T-helper 9 cell (primary cell): ENCODE data around the gene NTF4.
"Not testable (repeated sequence)": the region's sequence is repeated elsewhere in the genome, so short reads cannot be mapped to it uniquely, and the experiment has no call there.

Experiments used
- DNase-seq: peaks from one replicate; pipeline ENCODE4 v3.0.0-alpha.2; 2020

Gene NTF4

DNA sequence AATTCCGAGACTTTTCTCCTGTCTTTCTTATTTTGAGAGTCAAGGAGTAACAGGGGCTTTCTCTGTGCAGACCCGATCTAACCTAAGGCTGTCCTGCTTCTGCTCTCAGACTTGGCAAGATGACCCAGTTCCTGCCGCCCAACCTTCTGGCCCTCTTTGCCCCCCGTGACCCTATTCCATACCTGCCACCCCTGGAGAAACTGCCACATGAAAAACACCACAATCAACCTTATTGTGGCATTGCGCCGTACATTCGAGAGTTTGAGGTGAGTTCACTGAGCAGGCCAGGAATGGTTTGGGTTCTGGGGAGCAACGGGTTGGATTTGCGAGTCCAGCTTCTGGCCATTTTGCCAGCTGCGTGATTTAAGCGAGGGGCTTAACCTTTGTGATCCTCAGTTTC is 21.7 kb upstream of the NTF4 start:
- DNase-seq, result no peak

DNA sequence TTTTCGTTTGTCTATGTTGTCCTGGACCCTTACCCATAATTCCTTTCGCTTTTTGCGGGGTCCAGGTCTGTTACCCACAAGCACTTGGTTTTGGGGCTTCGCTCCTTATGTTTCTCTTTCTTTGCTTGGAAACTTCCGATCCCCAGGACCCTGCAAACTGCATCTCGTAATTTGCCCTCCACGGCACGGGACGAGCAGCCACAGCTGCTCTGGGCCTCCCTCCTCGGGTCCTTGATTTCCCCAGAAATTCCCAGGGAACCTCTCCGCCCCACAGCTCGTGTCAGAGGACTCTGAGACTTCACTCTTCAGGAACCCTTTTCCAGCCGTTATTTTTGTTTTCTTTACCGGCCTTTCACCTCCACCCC is 21.2 kb upstream of the NTF4 start:
- DNase-seq, result no peak

DNA sequence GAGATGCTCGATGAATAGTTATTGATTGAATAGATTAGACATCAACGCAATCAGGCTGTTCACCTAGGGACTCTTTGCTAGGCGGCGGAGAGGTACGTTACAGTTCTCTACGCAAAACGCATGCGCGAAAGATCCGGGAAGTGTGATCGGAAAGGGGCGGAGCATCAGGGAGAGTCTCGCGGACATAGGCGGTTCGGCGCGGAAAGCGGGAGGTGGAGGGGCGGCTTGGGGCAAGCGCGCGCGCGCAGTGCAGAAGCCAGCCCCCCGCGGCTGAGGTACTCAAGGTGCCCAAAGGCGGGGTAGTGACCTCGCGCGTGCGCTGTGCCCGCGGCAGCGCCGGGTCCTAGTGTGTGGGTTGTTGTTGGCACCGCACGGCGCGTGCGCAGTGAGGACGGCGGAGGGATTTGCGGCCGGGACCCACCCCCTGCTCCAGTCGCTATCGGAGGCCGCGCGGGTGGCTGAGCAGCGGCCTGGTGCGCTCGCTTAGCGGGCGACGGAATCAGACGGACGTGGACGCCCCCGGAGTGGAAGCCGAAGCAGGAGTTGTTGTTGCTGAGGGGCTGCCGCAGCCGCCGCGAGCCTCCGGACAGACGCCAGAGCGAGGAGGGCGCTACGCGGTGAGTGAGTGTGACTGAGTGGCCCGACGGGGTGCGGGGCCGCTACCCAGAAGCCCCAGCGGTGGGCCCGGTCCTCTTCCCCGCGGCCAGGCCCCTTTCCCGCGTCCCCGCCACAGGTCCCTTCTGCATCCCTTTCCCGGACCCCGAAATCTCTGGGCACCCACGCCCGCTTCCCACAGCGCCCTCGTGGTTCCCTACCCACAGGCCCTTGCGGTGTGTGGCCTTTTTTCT is 20.6 kb upstream of the NTF4 start, which contains the start of gene SNRNP70:
TSS of gene SNRNP70 (plus strand) at position 432 of the 848 bp plus-strand sequence. CDS start 964 bp downstream, outside the sequence.
- DNase-seq, result peak; percentile 96

DNA sequence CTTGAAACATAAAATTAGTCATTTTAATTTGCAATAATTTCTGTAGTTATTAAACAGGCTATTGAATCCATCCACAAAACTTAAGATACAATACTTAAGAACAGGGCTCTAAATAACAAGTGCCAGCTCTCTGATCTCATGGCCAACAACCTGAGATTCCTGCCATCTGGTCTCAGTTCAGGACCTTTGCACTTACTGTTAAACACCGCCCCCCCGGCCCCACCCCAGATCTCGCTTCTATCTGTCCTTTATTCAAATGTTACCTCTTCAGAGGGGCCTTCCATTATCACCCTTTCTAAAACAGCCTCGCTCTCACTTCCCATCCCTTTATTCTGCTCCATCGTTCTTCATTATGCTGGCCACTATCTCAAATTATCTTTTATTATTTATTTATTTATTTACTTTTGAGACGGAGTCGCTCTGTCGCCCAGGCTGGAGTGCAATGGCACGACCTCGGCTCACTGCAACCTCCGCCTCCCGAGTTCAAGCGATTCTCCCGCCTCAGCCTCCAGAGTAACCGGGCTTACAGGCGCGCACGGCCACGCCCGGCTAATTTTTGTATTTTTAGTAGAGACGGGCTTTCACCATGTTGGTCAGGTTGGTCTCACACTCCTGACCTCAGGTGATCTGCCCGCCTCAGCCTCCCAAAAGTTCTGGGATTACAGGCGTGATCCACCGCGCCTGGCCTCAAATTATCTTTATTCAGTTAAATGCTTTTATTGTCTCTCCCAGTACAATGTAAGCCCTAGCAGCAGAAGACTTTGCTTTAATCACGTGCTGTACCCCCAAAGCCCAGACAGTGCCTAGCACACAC is 19.8 kb upstream of the NTF4 start:
- no peak for DNase-seq

DNA sequence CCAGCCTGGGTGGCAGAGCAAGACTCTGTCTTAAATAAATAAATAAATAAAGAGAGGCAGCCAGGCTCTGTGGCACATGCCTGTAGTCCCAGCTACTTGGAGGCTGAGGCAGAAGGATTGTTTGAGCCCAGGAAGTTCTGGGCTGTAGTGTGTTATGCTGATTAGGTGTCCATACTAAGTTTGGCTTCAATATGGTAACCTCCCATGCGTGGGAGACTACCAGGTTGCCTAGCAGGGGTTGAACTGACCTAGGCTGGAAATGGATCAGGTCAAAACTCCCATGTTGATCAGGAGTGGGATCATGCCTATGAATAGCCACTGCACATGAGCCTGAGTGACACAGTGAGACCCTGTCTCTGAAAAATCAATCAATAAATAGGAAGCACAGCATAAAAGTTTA is 16.7 kb upstream of the NTF4 start:
- DNase-seq, result no peak

DNA sequence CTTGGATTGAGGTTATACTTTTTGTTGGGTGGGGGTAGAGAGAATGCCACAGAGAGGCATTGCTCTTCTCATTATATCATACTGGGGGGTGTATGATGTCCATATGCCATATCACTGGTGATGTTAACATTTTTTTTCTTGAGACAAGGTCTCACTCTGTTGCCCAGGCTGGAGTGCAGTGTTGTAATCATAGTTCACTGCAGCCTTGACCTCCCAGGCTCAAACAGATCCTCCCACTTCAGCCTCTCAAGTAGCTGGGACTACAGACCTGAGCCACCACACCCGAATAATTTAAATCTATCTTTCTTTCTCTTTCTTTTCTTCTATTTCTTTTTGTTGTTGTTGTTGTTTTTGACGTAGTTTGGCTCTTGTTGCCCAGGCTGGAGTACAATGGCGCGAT is 15.8 kb upstream of the NTF4 start:
- DNase-seq, result no peak

DNA sequence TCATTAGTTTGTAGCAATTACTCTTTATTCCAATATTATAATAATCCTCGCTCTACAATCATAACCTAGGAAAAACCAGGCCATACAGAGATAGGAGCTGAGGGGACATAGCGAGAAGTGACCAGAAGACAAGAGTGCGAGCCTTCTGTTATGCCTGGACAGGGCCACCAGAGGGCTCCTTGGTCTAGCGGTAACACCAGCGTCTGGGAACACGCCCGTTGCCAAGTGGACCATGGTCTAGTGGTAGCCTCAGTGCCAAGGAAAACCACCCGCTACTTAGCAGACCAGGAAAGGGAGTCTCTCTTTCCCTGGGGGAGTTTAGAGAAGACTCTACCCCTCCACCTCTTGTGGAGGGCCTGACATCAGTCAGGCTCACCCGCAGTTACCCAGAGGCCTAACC is 10.3 kb upstream of the NTF4 start:
- not testable (repeated sequence) for DNase-seq

DNA sequence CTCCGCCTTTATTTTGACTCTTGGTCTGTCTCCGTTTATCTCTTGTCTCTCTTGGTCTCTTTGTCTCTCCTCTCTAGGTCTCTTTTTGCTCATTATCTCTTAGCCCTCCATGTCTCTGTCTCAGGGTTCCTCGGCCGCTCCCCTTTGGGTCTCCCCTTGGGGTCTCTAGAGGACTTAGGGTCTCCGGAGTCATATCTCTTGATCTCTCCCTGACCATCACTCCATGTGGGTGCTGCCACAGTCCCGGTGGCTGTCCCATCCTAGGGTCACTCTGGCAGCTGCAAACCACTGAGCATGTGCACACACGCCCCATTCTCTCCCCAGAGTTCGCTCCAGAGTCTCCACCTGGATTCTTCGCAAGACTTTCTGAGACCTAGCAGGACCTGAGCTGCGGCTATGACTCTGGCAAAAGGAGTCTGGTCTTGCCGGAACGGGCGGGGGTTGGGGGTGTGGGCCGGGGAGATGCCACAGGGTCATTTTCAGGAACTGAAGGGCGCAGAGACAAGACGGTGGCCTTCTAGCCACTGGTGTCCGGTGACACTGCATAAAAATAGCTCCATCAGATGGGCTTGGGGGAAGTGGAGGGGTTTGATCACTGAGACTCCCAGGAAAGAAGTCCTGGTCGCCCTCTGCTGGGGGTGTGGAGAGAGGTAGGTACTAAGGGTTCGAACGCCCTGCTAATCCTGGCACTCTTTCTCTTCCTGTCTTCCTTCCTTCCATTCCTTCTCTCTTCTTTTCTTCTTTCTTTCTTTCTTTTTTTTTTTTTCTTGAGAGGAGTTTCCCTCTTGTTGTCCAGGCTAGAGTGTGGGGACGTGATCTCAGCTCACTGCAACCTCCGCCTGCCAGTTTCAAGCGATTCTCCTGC is 9.1 kb upstream of the NTF4 start:
- DNase-seq, result no peak

DNA sequence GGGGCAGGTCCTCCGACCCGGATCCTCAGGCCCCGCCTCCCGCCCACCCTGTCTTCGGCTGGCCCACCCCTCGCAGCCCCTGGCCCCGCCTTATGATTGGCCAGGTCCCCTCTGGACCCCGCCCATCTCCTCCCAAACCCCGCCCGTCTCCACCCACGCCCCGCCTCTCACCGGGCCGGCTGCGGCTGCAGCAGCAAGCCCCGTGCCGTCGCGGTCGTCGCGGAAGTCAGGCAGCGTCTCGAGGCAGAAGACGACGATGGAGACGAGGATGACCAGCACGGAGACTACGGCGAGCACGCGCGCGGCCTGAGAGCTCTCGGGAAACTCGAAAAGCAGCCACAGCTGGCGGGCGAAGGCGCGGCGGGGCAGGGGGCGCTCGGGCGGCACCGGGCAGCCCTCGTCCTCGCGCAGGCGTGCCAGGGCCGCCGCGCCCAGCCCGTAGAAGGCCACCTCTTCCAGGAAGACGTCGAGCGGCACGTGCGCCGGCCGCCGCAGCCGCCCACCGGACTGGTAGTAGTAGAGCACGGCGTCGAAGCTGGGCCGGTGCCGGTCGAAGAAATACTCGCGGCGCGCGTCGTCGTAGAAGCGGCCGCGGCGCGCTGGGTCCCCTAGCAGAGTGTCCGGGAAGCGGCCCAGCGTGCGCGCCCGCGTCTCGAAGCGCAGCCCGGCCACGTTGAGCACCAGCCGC is 7.4 kb upstream of the NTF4 start:
- DNase-seq, result no peak

DNA sequence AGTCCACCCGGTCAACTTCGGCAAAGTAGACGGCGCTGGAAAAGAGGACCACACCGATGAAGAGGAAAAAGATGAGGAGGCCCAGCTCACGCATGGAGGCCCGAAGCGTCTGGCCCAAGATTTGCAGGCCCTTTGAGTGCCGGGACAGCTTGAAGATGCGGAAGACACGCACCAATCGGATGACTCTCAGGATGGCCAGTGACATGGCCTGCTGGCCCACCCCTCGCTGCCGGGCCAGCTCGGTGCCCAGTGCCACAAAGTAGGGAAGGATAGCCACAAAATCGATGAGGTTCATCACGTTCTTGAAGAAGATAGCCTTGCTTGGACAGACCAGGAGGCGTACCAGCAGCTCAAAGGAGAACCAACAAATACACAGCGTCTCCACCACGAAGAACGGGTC is 5.8 kb upstream of the NTF4 start:
- DNase-seq, result no peak

DNA sequence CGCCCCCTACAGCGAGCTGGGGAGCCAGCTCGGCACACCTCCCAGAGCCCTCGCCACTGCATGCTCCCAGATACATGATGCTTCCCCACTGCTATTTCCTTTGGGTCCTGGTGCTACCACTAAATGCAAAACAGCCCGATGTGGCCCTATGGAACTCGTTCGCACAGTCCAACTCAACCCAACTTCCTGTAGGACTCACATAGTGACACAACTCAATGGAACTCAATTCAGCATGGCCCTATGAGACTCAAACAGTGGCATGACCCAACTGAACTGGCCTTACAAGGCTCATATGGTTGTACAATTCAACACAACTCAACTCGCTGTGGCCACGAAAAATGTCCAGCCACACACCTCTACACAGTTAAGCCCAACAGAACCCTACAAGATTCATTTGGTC is 4.4 kb upstream of the NTF4 start:
- DNase-seq, result no peak

DNA sequence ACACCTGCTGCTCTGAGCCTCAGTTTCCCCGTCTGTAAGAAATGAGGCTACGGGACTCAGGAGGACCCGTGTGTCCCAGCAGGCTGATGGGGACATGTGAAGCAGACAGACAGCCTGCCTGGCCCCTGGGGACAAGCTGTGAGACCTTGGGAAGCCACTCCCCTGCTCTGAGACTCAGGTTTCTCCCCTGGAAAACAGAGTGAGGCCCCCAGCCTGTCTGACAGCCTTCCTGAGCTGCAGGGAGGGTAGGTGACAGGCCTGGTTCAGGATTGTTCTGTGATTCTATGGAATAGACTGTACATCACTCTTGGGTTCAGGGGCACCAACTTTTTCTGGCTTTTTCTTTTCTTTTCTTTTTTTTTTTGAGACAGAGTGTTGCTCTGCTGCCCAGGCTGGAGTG is 2.9 kb upstream of the NTF4 start:
- DNase-seq, result no peak

DNA sequence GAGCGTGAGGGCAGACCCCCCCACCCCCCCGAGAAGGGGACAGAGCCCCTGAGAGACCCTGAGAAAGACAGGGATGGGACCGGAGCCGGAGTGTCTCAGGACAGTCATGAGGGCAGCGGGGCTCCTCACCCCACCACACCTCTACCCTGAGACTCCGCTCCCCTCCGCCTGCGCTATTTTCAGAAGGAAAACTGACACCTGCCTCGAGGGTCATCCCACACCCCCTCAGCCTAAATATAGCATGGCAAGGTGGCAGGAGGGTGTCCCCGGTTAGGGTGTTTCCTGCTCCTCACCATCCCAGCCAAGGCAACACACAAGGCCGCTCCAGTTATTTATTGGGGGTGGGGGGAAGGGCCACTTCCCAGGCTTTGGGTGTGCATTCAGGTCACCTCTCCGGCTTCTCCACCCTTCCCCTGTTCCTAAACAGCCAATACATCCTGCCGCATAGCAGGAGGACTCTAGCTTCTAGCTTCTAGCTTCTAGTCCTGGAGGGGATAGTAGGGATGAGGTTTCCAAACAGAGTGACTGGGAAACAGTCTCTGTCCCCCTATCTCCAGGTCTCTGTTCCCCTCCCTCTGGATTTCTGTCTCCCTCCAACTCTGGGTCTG is 1.4 kb upstream of the NTF4 start:
- no peak for DNase-seq

DNA sequence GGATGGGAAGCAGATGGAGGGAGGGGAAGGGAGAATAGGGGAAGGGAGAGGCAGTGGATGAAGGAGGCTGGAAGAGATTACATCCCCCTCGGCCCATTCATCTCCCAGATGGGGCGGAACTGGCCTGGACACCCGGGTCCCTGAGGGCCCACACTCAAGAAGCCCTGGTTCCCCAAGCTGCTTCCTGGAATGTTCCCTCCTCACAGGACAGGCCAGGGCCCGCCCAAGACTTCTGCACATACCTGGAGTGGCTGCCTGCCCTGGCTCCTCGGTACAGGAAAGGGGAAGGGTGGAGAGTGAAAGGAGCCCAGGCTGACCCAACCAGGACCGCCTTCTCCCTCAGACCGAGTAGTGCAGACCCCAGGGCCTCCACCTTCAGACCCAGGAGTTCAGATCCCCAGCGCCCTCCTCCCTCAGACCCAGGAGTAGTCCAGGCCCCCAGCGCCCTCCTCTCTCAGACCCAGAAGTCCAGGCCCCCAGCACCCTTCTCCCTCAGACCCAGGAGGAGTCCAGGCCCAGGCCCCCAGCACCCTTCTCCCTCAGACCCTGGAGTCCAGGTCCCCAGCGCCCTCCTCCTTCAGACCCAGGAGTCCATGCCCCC is 489 bp downstream of the NTF4 start:
- no peak for DNase-seq

DNA sequence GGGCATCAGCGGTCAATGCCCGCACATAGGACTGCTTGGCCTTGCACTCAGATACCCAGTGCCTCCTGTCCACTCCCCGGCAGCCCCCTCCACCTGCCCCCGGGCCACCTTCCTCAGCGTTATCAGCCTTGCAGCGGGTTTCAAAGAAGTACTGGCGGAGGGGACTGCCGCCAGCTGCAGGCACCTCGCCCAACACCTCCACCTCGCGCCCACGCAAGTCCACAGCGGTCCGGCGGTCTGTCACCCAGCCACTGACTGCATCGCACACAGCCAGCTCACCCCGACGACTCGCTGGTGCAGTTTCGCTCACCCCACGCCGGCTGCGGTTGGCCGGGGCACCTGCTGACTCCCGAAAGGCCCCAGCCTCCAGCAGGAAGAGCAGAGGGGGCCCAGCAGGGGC is 3.2 kb downstream of the NTF4 start:
- DNase-seq, result no peak

DNA sequence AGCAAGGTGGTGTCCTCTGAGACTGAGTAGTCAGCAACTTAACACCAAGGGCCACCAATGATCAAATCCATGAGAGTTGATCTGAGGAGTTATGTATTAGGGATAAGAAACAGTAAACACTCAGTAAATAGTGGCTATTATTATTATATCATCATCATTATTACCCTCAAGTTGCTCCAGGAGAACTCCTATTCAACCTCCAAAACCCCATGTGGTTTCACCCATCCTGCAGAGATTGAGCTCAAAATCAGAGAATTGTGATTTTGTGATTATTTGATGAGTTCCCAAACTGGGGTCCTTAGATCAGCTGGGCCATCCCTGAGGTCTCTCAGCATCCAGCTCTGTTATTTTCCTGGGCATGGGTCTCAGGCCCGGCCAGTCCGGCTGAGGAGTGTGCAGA is 3.6 kb downstream of the NTF4 start:
- DNase-seq, result no peak

DNA sequence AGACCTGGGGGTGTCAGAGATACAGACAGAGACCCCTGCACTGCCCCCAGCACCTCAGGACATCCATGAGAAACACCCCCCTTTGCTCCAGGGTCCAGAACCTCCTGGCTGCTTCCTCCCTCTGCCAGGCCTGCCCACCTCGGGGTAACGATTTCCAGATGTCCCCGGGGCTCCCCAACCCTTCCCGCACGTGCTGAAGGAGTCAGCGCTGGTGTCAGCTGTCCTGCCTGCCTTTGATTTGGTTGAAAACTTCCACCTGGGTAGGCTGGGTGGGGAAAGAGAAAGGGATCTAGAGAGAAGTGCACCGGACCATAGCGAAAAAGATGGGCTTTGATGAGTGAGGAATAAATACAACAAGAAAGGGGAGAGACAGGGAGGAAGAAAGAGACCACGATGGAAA is 5.6 kb downstream of the NTF4 start:
- DNase-seq, result no peak

DNA sequence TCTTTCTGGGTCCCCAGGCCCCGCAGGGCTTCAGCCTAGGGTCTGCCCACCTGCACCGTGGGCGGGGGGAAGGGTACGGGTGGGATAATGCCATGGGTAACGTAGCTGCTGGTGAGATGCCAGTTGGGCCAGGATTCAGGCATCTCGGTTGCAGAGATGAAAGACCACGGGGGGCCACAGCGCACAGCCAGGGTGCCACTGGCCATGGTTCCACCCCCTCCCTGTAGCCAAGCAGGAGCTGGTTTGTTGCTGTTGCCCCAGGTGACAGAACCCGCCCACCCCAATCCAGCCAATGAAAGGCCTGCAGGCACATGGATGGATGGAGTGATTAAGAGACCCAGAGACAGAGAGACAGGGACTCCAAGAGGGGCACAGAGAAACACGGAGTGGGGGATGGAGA is 6.1 kb downstream of the NTF4 start:
- DNase-seq, result no peak

DNA sequence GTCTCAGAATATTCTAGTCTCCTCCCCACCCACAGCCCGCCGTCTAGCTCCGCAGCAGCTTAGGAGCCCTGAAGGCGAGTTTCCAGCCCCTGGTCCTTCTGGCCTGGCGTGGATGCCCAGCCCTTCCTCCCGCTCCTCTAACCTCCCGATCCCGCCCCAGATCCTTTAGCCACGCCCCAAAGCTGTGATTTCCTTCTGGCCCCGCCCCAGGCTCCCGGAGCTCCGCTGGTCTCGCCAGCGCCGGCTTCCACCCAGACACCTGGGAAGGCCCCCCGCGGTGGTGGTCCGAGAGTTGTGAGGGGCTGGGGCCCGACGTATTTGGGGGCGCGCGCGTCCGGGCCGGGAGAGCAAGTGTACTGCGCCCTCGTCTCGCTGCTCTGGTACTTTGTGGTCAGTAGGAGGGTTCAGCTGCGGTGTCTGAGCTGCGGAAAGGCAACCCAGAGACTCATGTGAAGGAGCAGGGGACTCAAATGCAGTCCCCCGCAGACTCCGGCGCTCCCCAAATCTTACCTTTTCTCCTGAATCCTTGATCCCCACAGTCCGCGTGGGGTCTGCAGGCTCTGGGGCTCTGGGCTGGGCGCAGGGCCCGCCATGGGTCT is 6.9 kb downstream of the NTF4 start, which contains the start of gene CGB7:
TSS of gene CGB7 (minus strand) at position 114 of the 599 bp plus-strand sequence. CDS start 2,374 bp downstream, outside the sequence.
- DNase-seq, result peak; percentile 26

DNA sequence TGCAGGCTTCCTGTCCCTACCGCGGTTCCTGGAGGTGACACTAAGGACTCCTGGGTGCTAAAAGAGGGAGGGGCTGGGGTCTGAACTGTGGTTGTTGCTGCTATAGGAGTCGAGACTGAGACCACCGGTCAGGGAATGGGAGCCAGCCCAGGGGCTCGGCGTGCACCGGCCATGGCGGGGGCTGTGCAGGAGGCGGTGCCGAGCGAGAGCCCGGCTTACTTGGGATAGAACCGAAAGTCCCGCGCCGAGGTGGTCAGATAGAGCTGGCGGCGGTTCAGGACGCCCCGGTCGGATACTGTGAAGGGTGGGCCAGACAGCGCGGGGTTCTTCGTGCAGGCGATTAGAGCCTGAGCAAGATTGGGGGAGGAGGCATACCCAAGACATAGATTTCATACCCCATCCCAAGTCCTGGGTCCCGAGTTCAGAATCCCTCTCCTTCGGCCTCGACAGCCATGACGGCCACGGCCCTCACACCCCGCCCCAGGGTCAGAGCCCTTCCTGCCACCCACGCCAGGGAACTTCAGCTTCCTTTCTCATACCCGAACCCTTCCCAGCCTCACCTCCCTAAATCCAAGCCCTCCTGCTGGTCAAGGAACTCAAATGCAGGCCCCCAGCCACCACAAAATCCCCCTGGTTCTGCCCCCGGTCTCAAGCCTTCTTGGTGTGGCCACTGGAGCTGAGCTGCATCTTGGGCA is 7.6 kb downstream of the NTF4 start:
- DNase-seq, result not testable (repeated sequence)
